HL-60 (cell line): ENCODE results near the gene ARMC7.

Experiments used
- DNase-seq, 2 experiments: peaks; one replicate each; pipeline ENCODE4 v3.0.0-alpha.2; 2010 to 2020; ENCODE audit warnings: low read depth in 1 of 2, low spot score in 1 of 2
- H3K27ac ChIP-seq: fragments of 250-450 bp; sonication (Bioruptor Pico); replicated peaks from 2 replicates; pipeline ENCODE4 v1.5.1; 2020; ENCODE audit warnings: mild to moderate bottlenecking, moderate library complexity
- H3K27me3 ChIP-seq: fragments of 250-450 bp; sonication (Bioruptor Pico); 2 replicates; pipeline ENCODE4 v1.5.1; 2021; ENCODE audit warnings: mild to moderate bottlenecking, moderate library complexity; ENCODE audit not compliant: insufficient read depth, poor library complexity, severe bottlenecking
- H3K4me3 ChIP-seq: replicated peaks from 2 replicates; pipeline ENCODE4 v1.5.1; 2011; ENCODE audit warnings: mild to moderate bottlenecking, control low read depth, low read length; ENCODE audit not compliant: insufficient read depth
- CTCF ChIP-seq: IDR thresholded peaks from one replicate; pipeline ENCODE4 v1.5.1; 2011; ENCODE audit warnings: low read length, control low read depth, inconsistent platforms; ENCODE audit not compliant: insufficient read depth
- GABPA ChIP-seq: IDR thresholded peaks from 2 replicates; pipeline ENCODE4 v1.6.1; 2012; ENCODE audit warnings: low read depth
- POLR2AphosphoS5 ChIP-seq: IDR thresholded peaks from 2 replicates; pipeline ENCODE4 v1.6.1; 2012; ENCODE audit warnings: low read depth
- SPI1 ChIP-seq: IDR thresholded peaks from 2 replicates; pipeline ENCODE4 v1.6.1; 2012; ENCODE audit warnings: low read depth, mild to moderate bottlenecking, borderline replicate concordance
- TF ChIP-seq, protein P1 (sequence below): IDR thresholded peaks from 2 replicates; pipeline ENCODE4 v1.6.1; 2012; ENCODE audit warnings: low read depth; ENCODE audit not compliant: insufficient replicate concordance

ARMC7 gene

GRCh38 chr17:75099881-75100595 lies 9.7 kb upstream of the ARMC7 start:
- TF ChIP-seq SPI1 (no peak), CTCF (no peak), GABPA (no peak), POLR2AphosphoS5 (no peak)
- TF ChIP-seq, protein P1, sequence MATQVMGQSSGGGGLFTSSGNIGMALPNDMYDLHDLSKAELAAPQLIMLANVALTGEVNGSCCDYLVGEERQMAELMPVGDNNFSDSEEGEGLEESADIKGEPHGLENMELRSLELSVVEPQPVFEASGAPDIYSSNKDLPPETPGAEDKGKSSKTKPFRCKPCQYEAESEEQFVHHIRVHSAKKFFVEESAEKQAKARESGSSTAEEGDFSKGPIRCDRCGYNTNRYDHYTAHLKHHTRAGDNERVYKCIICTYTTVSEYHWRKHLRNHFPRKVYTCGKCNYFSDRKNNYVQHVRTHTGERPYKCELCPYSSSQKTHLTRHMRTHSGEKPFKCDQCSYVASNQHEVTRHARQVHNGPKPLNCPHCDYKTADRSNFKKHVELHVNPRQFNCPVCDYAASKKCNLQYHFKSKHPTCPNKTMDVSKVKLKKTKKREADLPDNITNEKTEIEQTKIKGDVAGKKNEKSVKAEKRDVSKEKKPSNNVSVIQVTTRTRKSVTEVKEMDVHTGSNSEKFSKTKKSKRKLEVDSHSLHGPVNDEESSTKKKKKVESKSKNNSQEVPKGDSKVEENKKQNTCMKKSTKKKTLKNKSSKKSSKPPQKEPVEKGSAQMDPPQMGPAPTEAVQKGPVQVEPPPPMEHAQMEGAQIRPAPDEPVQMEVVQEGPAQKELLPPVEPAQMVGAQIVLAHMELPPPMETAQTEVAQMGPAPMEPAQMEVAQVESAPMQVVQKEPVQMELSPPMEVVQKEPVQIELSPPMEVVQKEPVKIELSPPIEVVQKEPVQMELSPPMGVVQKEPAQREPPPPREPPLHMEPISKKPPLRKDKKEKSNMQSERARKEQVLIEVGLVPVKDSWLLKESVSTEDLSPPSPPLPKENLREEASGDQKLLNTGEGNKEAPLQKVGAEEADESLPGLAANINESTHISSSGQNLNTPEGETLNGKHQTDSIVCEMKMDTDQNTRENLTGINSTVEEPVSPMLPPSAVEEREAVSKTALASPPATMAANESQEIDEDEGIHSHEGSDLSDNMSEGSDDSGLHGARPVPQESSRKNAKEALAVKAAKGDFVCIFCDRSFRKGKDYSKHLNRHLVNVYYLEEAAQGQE, result no peak
- DNase-seq, result no peak
- no peak overlapping the region for H3K4me3 ChIP-seq

GRCh38 chr17:75102385-75102821 lies 7.4 kb upstream of the ARMC7 start:
- Histone ChIP-seq H3K27ac (no peak overlapping the region), H3K27me3 (no peaks in the 10 kb centered on the region), H3K4me3 (no peak overlapping the region)
- no peak for TF ChIP-seq POLR2AphosphoS5
- TF ChIP-seq, protein P1, result no peak
- TF ChIP-seq GABPA, result no peak
- TF ChIP-seq SPI1, result peak; percentile 51; the same call in 1 of the 2 replicates
- no peak for TF ChIP-seq CTCF
- peak in 1 of 2 experiments; percentile 51 for DNase-seq

More at GRCh38 chr17:75099881-75100595, 9.7 kb upstream of the ARMC7 start:
- Histone ChIP-seq H3K27ac (no peak overlapping the region), H3K27me3 (no peaks in the 10 kb centered on the region)

DNA sequence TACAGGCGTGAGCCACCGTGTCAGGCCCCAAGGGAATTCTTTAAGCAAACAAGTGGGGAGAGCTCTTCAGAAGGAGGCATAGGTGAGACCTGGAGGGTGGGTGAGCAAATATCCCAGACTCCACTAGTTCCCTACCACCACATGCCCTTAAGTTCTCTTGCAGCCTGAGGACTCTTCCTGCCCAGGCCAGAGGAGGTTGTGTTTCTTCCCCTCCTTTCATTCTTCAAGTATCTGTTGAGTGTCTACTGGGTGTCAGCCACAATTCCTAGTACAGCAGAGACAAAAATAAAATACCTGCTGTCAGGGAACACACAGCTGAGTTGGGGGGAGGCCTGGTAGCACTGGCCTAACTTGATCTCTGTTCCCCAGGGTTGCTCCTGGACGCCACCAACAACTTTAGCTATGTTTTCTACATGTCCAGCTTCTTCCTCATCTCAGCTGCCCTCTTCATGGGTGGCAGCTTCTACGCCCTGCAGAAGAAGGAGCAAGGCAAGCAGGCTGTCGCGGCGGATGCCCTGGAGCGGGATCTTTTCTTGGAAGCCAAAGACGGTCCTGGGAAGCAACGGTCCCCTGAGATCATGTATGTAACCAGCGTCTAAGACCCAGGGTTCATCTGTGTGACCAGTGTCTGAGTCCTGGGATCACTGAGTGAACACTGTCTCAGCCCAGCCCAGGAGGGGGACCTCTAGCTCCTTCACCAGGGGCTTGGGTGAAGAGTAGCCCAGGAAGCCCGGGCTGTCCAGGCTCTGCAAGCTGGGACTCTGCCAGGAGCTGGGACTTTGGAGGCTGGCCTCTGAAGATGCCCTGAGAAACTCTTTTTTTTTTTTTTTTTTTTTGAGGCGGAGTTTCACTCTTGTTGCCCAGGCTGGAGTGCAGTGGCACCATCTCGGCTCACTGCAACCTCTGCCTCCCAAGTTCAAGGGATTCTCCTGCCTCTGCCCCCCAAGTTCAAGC lies 5.9 kb upstream of the ARMC7 start:
- Histone ChIP-seq H3K27ac (no peak overlapping the region), H3K4me3 (no peak overlapping the region), H3K27me3 (no peaks in the 10 kb centered on the region)
- DNase-seq, result no peak
- no peak for TF ChIP-seq GABPA
- TF ChIP-seq, protein P1, result no peak
- no peak for TF ChIP-seq POLR2AphosphoS5
- TF ChIP-seq SPI1, result no peak
- no peak for TF ChIP-seq CTCF
